Measurements from ENCODE around the gene SCN7A.
"Not testable (repeated sequence)": the region's sequence is repeated elsewhere in the genome, so short reads cannot be mapped to it uniquely, and the experiment has no call there.

The SCN7A gene

GRCh38 chr2:166388481-166389070 is 105.5 kb downstream of the SCN7A start:
- DNase-seq: no peak

- DNase-seq: no peak
These were observed 108.7 kb downstream of the SCN7A start for GRCh38 chr2:166385313-166385712.

- no peak for DNase-seq
These were observed 109.3 kb downstream of the SCN7A start for GRCh38 chr2:166384774-166385173.

- DNase-seq: no peak
These were observed 111.6 kb downstream of the SCN7A start for GRCh38 chr2:166382448-166382847.

GRCh38 chr2:166380615-166381014 is 113.4 kb downstream of the SCN7A start:
- DNase-seq: no peak

GRCh38 chr2:166376873-166377272 is 117.2 kb downstream of the SCN7A start:
- no peak for DNase-seq

GRCh38 chr2:166376488-166376828 is 117.6 kb downstream of the SCN7A start:
- DNase-seq: no peak

- peak; percentile 21 for DNase-seq
These were observed 118.1 kb downstream of the SCN7A start, which contains the start of gene SCN9A for GRCh38 chr2:166375736-166376487. SCN9A (minus strand) TSS chr2:166375944; CDS start chr2:166311756, 64,188 bp downstream.

GRCh38 chr2:166375195-166375735 is 118.8 kb downstream of the SCN7A start:
- no peak for DNase-seq

GRCh38 chr2:166373951-166374350 is 120.1 kb downstream of the SCN7A start:
- DNase-seq: no peak

- DNase-seq: no peak
These were observed 120.5 kb downstream of the SCN7A start for GRCh38 chr2:166373539-166373938.

- DNase-seq: no peak
These were observed 120.9 kb downstream of the SCN7A start for GRCh38 chr2:166373105-166373504.

GRCh38 chr2:166372046-166372445 is 122.0 kb downstream of the SCN7A start:
- DNase-seq: no peak

- no peak for DNase-seq
These were observed 128.1 kb downstream of the SCN7A start for GRCh38 chr2:166365803-166366420.

- DNase-seq: no peak
These were observed 128.8 kb downstream of the SCN7A start for GRCh38 chr2:166365239-166365638.

- no peak for DNase-seq
These were observed 129.4 kb downstream of the SCN7A start for GRCh38 chr2:166364476-166365161.

GRCh38 chr2:166361351-166362153 is 132.5 kb downstream of the SCN7A start:
- no peak for DNase-seq

GRCh38 chr2:166360906-166361305 is 133.1 kb downstream of the SCN7A start:
- no peak for DNase-seq

GRCh38 chr2:166360426-166360825 is 133.6 kb downstream of the SCN7A start:
- no peak for DNase-seq

- DNase-seq: not testable (repeated sequence)
These were observed 136.1 kb downstream of the SCN7A start for GRCh38 chr2:166357950-166358321.

GRCh38 chr2:166357068-166357949 is 136.7 kb downstream of the SCN7A start:
- DNase-seq: no peak
